Measurements from ENCODE around the gene HCLS1.
A peak's percentile ranks its signal among the peaks of the same experiment; 100 is the strongest.
"Not testable (repeated sequence)": the region's sequence is repeated elsewhere in the genome, so short reads cannot be mapped to it uniquely, and the experiment has no call there.

The HCLS1 gene

DNA sequence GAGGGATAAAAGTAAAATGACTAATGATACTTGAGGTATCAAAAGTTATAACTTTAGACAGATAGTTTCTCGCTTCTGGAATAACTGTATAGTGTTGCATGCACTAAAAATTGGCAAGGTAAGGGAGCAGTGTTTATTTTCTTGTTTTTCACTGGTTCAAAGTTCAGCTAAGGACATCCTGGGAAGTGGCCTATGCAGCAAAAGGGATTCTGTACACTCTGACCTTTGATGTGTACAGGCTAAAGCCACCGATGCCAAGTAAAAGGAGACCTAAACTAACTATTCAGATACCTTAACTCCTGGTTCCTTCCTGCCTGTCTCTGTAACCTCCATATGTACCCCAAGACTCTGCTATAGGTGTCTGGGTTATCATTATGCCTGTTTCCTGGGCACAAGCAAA is 65.9 kb downstream of the HCLS1 start:
- DNase-seq, result no peak

- not testable (repeated sequence) for DNase-seq
Observed at GRCh38 chr3:121593806-121594205, 66.9 kb downstream of the HCLS1 start.

GRCh38 chr3:121592856-121593702 is 67.6 kb downstream of the HCLS1 start, which contains the start of gene FBXO40:
Gene FBXO40 (plus strand): TSS chr3:121593379. CDS start chr3:121620576, 27,197 bp downstream.
- DNase-seq, result peak; percentile 54

GRCh38 chr3:121584418-121584817 is 76.3 kb downstream of the HCLS1 start:
- no peak for DNase-seq

- DNase-seq, result no peak
Observed at GRCh38 chr3:121581691-121582090, 79.0 kb downstream of the HCLS1 start.

Data from NCI-H2029 treated with DMSO at 0.1 percent for 48 hours (cell line).